Amygdala (tissue), 56 donors: ENCODE measurements around the gene AP1S3.
"Not testable (repeated sequence)": the region's sequence is repeated elsewhere in the genome, so short reads cannot be mapped to it uniquely, and the experiment has no call there.

Source experiments
- DNase-seq, 56 donors: peaks; one replicate each; lab custom pipeline; 2025; lab: John Stamatoyannopoulos, UW

The AP1S3 gene

GRCh38 chr2:223854741-223855140, 17.4 kb upstream of the AP1S3 start:
- no peak for DNase-seq

GRCh38 chr2:223853425-223853837, 16.0 kb upstream of the AP1S3 start:
- no peak for DNase-seq

GRCh38 chr2:223852281-223852795, 15.0 kb upstream of the AP1S3 start:
- no peak for DNase-seq

GRCh38 chr2:223847410-223847809, 10.0 kb upstream of the AP1S3 start:
- no peak for DNase-seq

GRCh38 chr2:223846515-223846914, 9.1 kb upstream of the AP1S3 start:
- no peak for DNase-seq

- DNase-seq = no peak
Observed at GRCh38 chr2:223841436-223842190, 4.2 kb upstream of the AP1S3 start.

- DNase-seq = peak in 2 of 56 donors; percentile 1
Observed at GRCh38 chr2:223835701-223836532, 1.5 kb downstream of the AP1S3 start.

- no peak for DNase-seq
Observed at GRCh38 chr2:223834431-223834830, 3.0 kb downstream of the AP1S3 start.

GRCh38 chr2:223832241-223832903, 5.0 kb downstream of the AP1S3 start:
- peak in 1 of 56 donors; percentile 4 for DNase-seq

- no peak for DNase-seq
Observed at GRCh38 chr2:223829128-223829527, 8.3 kb downstream of the AP1S3 start.

GRCh38 chr2:223828314-223828713, 9.1 kb downstream of the AP1S3 start:
- DNase-seq = no peak

- no peak for DNase-seq
Observed at GRCh38 chr2:223826995-223827394, 10.4 kb downstream of the AP1S3 start.

- no peak for DNase-seq
Observed at GRCh38 chr2:223824301-223824700, 13.1 kb downstream of the AP1S3 start.

GRCh38 chr2:223822818-223823217, 14.6 kb downstream of the AP1S3 start:
- DNase-seq = no peak

GRCh38 chr2:223820549-223820948, 16.8 kb downstream of the AP1S3 start:
- no peak for DNase-seq

GRCh38 chr2:223819891-223820290, 17.5 kb downstream of the AP1S3 start:
- no peak for DNase-seq

- no peak for DNase-seq
Observed at GRCh38 chr2:223815884-223816570, 21.4 kb downstream of the AP1S3 start.

GRCh38 chr2:223815186-223815883, 22.0 kb downstream of the AP1S3 start:
- DNase-seq = no peak

GRCh38 chr2:223814764-223815163, 22.6 kb downstream of the AP1S3 start:
- not testable (repeated sequence) for DNase-seq

- DNase-seq = no peak
Observed at GRCh38 chr2:223813329-223813728, 24.1 kb downstream of the AP1S3 start.
